Coronary artery (tissue), 2 donors: Measurements from ENCODE around the gene APOBEC2.

ENCODE experiments used
- DNase-seq: peaks from one replicate; pipeline ENCODE4 v3.0.0-alpha.2; 2017; ENCODE audit warnings: low spot score
- H3K27ac ChIP-seq, 2 donors: fragments of 200-600 bp; sonication (generic); one replicate each; pipeline ENCODE4 v1.5.1; 2016 to 2019
- H3K4me3 ChIP-seq: fragments of 200-600 bp; sonication (generic); 2 replicates; pipeline ENCODE4 v1.5.1; 2016; ENCODE audit warnings: mild to moderate bottlenecking, moderate library complexity
- TF ChIP-seq, protein P1 (sequence below): fragments of 200-600 bp; sonication (generic); IDR thresholded peaks from one replicate; pipeline ENCODE4 v1.5.1; 2019; ENCODE audit warnings: antibody characterized with exemption

Gene APOBEC2

DNA sequence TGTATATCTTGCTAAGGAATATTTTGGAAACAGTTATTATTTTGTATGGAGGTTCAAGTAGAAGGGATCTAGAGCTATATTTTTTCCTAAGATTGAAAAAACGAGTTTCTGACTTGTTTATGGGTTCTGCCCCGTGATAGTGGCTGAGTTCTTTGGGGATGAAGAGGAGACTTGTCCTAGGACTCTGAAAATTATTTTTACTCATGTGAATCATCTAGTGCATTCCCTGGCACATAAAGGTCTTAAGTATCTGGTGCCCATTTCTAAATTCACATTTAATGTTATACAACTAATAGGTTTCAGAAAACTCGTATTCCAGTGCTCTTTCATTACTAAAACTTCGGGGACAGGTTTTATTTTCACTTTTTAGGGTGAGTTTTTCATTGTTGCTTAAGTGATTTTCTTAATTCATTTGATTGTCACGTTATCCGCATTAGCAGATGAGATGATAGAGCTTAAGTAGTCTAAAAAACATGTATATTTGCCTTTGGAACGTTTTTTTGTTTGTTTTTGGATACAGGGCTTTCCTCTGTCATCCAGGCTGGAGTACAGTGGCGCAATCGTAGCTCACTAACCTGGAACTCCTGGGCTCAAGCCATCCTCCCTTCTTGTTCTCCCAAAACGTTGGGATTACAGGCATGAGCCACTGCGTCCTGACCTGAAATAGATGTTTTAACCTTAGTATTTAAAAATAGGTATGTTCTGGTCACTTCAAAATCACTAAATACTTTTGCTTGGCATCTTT, 21.9 kb downstream of the APOBEC2 start:
- peak overlapping the region; percentile 95 for H3K4me3 ChIP-seq
- no peak for DNase-seq
- peak overlapping the region; percentile 95 to 100 for H3K27ac ChIP-seq
- TF ChIP-seq, protein P1, sequence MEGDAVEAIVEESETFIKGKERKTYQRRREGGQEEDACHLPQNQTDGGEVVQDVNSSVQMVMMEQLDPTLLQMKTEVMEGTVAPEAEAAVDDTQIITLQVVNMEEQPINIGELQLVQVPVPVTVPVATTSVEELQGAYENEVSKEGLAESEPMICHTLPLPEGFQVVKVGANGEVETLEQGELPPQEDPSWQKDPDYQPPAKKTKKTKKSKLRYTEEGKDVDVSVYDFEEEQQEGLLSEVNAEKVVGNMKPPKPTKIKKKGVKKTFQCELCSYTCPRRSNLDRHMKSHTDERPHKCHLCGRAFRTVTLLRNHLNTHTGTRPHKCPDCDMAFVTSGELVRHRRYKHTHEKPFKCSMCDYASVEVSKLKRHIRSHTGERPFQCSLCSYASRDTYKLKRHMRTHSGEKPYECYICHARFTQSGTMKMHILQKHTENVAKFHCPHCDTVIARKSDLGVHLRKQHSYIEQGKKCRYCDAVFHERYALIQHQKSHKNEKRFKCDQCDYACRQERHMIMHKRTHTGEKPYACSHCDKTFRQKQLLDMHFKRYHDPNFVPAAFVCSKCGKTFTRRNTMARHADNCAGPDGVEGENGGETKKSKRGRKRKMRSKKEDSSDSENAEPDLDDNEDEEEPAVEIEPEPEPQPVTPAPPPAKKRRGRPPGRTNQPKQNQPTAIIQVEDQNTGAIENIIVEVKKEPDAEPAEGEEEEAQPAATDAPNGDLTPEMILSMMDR = no peak

GRCh38 chr6:41075651-41076626, 22.9 kb downstream of the APOBEC2 start:
- H3K4me3 ChIP-seq = no peak overlapping the region
- peak overlapping the region; percentile 95 to 100 for H3K27ac ChIP-seq
- TF ChIP-seq, protein P1 = no peak

GRCh38 chr6:41077536-41077935, 24.5 kb downstream of the APOBEC2 start:
- Histone ChIP-seq H3K27ac (no peak overlapping the region), H3K4me3 (no peak overlapping the region)
- DNase-seq = no peak

More at GRCh38 chr6:41075651-41076626, 22.9 kb downstream of the APOBEC2 start:
- DNase-seq = no peak

GRCh38 chr6:41078101-41078500, 25.1 kb downstream of the APOBEC2 start:
- TF ChIP-seq, protein P1 = no peak
- Histone ChIP-seq H3K4me3 (no peak overlapping the region), H3K27ac (no peak overlapping the region)
- no peak for DNase-seq

More at GRCh38 chr6:41077536-41077935, 24.5 kb downstream of the APOBEC2 start:
- TF ChIP-seq, protein P1 = no peak

- Histone ChIP-seq H3K4me3 (no peak overlapping the region), H3K27ac (no peak overlapping the region)
- no peak for DNase-seq
- TF ChIP-seq, protein P1 = no peak
Observed at GRCh38 chr6:41079080-41079479, 26.1 kb downstream of the APOBEC2 start.

- Histone ChIP-seq H3K4me3 (no peak overlapping the region), H3K27ac (no peak overlapping the region)
- TF ChIP-seq, protein P1 = no peak
- DNase-seq = no peak
Observed at GRCh38 chr6:41080621-41081020, 27.6 kb downstream of the APOBEC2 start.
